Stimulated activated CD4-positive, alpha-beta T cell treated with anti-CD3 and anti-CD28 coated beads, Interleukin-15, amount 100 ng/mL, for 1 hour (primary cell): ENCODE measurements around the gene CCT8L2.
"Not testable (repeated sequence)": the region's sequence is repeated elsewhere in the genome, so short reads cannot be mapped to it uniquely, and the experiment has no call there.

Experiments
- DNase-seq, 2 donors: peaks; one replicate each; pipeline ENCODE4 v3.0.0-alpha.2; 2020; ENCODE audit warnings: low read depth in 1 of 2, low spot score in 1 of 2

The CCT8L2 gene, protein sequence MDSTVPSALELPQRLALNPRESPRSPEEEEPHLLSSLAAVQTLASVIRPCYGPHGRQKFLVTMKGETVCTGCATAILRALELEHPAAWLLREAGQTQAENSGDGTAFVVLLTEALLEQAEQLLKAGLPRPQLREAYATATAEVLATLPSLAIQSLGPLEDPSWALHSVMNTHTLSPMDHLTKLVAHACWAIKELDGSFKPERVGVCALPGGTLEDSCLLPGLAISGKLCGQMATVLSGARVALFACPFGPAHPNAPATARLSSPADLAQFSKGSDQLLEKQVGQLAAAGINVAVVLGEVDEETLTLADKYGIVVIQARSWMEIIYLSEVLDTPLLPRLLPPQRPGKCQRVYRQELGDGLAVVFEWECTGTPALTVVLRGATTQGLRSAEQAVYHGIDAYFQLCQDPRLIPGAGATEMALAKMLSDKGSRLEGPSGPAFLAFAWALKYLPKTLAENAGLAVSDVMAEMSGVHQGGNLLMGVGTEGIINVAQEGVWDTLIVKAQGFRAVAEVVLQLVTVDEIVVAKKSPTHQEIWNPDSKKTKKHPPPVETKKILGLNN

DNA sequence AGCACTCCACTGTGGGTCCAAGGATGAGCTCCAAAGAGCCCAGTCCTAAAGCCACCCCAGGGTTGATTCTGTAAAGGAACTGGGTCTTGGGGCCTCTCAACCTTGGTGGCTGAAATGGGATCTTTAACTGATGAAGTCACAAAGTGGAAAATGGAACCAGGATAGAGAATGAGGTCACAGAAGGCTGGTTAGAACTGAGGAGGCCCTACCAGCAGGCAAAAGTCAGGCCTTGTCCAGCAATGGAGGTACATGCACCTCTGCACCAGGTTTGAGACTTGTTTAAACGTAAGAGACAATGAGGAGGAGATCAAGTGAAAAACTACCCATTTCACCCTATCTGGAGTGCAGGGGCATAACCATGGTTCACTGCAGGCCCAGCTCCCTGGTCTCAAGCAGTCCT is at the start of gene CCT8L2:
Gene CCT8L2, minus strand, starts transcription at position 101 of the 400 bp plus-strand sequence. CDS start 260 bp downstream, outside the sequence.
- not testable (repeated sequence) for DNase-seq

DNA sequence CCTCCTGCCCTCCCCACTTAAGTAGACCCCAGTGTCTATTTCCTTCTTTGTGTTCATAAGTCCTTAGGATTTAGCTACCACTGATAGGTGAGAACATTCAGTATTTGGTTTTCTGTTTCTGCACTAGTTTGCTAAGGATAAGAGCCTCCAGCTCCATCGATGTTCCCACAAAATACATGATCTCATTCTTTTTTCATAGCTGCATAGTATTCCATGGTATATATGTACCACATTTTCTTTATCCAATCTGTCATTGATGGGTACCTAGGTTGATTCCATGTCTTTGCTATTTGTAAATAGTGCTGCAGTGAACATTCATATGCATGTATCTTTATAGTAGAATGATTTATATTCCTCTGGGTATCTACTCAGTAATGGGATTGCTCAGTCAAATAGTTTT is 42.8 kb upstream of the CCT8L2 start:
- not testable (repeated sequence) for DNase-seq

DNA sequence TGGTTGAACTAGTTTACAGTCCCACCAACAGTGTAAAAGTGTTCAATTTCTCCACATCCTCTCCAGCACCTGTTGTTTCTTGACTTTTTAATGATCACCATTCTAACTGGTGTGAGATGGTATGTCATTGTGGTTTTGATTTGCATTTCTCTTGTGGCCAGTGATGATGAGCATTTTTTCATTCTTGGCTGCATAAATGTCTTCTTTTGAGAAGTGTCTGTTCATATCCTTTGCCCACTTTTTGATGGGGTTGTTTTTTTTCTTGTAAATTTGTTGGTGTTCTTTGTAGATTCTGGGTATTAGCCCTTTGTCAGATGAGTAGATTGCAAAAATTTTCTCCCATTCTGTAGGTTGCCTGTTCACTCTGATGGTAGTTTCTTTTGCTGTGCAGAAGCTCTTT is 41.5 kb upstream of the CCT8L2 start:
- DNase-seq, result not testable (repeated sequence)

DNA sequence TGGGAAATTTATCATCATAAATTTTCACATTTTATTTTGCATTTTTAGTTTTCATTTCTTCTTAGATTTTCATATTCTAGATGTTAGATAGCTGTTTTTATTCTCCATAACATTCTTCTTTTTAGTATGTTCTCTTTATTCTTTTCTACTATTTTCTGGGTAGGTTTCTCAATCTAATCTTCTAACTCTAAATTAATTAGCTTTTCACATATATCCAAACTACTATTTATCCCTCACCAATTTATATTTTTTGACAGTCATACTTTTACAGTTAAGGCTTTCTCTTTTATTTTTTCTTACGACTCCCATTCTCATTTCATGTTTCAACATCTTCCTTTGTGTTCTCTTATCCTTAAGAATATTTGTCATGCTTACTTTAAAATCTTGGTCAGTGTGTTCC is 35.9 kb upstream of the CCT8L2 start:
- not testable (repeated sequence) for DNase-seq

DNA sequence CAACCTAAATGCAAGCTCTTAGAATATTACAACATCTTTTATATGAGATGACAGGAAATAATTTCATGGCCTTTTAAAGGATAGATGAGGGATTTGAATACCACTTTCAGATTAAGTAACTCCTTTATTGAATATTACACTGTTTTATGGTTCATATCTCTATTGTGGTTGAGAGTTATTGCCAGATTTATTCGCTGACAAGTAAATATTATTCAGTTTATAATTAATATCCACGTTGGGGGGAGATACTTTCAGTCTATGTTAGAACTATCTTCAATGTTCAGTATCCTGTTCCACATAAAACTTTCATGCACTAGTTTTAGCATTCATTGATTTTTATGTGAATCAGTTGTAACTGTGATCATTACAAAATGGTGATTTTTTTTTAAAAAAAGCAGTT is 32.4 kb upstream of the CCT8L2 start:
- not testable (repeated sequence) for DNase-seq

DNA sequence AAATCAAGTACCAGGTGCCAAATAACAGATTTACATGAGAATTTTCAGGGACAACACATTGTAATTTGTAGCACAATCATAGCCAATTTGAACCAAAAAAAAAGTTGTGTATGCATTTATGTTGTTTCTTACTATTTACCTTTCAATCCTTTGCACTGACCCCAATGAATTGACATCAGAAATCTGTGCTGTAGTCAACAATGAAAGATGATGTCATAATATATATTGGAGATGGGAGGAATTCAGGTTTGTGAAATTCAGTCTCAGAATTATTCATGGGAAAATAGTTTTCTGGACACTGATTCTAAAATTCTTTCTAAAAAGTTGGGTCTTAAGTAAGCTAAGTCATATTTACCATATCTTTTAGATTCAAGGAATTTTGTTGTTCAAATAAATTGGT is 31.0 kb upstream of the CCT8L2 start:
- DNase-seq, result not testable (repeated sequence)

DNA sequence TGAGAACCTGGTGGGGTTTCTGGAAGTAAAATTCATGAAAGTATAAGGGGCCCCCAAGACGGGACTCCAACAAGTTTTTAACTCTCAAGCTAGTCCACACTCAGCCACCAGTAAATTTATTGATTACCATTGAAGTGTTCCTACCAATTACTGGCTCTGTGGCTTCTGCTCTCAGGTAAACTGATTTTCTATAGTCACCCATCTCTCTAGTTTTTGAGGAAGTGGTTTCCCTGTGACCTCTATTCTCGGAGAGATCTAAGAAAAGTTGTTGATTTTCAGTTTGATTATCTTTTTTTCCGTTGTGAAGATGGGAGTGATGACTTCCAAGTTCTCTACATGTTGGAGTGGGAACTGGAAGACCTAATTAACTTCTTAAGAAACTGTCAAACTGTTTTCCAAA is 24.9 kb upstream of the CCT8L2 start:
- not testable (repeated sequence) for DNase-seq

DNA sequence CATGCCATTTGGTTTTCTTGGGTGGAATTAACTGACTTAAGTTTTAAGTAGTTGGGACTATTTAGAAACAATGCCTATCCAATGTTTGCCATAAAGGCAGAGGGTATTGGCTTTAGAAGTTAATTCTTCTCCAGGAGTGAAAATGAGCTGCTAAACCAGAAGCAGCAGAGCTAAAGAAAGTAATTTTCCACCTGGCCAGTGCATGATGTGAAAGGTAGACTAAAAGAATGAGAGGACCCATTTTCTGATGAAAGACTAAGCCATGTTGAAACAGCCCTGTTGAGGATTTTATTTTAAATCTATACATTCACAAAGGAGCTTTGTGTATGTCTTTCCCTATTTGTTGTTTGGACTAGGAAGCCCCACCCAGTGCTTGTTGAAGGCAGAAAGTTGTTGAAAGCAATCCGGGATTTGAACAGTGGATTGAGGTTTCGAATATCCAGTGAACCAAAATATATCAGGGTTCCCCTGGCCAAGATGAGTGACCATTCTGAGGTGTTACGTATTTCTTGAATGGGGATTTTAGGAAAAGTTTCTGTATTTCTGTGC is 23.9 kb upstream of the CCT8L2 start:
- DNase-seq, result not testable (repeated sequence)

DNA sequence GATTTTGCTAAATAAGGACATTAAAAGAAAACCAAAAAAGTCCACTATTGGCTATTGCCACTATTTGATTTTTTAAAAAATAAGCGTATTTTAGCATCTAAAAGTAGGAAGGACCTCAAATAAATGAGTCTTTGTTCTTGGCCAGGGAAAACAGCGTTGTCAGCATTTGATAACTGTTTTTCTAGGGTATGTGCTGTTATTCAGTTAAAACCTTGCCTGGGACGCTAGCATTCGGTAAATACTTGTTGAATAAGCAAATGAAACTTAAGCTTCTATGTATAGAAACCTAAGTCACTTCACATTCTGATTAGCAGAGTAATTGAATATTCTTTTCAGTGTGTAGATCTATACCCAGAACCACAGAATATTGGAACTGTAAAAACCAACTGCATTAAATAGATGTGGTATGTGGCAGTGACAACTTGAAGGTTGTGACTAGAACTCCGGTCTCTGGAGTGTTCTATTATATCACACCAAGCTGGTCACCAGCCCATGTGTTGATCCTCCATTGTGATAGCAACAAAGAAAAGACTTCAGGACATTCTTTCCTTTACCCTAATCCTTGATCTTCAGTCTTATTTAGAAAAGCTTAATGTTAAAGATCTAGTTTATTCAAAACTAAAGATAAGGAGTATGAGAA is 23.1 kb upstream of the CCT8L2 start:
- DNase-seq, result not testable (repeated sequence)

DNA sequence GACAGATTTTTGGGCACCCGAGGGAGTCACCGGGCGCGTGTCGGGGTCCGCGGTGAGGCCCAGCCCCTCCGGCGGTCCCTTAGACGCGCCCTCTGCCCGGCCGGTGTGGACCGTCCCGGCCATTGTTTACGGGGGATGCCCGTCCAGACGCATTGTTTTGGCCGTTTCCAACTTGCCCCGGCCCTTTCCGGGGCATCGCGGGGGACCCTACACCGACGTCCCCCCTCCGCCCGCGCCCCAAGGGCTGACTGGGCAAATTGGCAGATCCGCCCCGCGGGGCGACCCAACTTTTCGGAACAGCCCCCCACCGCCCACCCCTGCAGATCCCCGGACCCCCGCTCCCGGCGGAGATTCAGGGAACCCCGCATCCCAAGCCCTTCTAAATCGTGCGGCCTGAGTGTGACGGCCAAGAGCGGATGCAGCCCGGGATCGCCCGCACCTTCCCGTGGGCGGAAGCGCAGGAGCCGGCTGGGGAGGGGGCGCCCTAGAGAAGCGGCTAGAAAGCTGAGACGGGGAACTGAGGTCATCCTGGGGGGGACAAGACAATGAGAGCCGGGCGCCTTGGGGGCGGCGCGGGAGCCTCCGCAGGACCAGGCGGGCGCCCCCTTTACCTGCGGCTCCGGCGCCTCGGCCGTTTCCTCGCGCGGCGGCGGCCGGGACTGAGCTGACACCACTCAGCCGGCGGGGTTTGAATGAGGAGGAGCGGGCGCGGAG is 17.1 kb upstream of the CCT8L2 start:
- no peak for DNase-seq

DNA sequence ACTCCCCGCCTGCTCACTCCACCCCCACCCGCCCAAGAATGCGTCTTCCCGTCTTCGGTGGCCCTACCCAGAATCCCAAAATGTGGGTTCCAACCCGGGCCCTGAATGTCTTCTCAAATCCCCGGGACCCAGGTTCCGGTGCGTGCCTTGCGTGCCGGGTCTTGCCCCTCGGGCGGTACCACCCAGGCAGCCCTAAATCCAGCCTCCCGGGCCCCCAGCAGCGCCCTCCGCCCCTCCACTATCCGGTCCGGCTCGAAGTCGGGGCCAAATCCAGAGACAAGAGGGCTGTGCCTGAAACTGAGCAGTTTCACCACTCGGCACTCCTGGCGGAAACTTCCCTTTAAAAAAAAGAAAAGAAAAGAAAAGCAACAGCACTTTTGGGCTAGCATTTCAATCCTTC is 16.3 kb upstream of the CCT8L2 start:
- DNase-seq, result no peak

DNA sequence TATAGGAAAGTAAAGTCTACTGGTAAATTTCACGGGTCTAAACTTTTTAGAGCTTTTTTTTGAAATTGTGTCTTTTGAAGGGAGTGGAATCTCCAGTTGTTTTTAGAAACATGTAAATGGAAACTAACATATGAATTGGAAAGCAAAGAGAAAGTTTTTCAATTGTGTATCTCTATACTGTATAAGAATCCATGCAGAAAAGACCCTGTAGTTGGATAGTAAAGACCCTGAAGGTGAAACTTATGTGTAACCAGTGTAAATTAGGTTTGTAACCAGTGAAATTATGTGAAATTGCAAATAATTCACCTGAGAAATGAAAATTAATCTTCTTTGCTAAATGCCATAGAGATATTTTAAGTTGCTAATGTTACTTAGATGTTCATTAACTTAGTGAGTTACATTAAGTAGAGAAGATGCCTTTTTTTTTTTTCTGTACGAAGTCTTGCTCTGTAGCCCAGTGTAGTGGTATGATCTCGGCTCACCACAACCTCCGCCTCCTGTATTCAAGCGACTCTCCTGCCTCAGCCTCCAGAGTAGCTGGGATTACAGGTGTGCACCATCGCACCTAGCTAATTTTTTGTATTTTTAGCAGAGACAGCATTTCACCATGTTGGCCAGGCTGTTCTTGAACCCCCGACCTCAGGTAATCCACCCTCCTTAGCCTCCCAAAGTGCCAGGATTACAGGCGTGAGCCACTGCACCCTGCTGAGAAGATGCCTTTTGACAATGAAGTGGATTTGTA is 11.8 kb upstream of the CCT8L2 start:
- DNase-seq, result not testable (repeated sequence)

DNA sequence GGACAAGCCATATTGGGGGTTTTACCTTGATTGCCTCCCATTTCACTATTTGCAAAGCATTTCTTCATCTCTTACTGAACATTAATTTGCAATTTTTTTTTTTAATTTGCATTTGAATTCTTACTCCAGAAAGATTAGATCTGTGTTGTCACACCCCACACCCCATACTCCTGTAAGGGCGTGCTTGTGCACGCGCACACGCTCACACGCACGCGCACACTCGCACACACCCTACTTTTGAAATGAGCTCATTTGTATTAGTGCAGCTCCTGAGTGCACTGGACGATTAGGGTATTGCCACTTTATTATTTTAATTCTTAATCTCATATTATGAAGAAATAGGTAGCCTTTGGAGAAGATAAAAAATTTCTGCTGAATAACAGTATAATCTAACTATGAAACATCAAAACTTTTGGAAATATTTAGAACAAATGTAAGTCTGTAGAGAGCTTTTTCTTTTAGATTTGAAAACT is 11.2 kb upstream of the CCT8L2 start:
- not testable (repeated sequence) for DNase-seq

DNA sequence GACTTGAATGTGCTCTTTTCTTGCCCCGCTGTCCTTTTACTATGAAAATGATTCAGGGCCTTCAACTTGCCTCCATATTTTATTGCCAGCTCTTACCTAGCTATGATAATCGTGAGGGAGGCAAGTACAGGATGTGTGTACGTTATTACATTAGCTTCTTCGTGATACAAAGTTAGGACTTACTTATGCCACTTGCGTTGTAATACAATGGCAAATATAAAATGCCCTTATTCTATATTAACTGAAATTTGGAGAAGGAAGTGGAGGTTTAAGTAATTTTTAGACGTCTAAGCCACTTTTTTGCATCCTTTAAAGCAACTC is 10.8 kb upstream of the CCT8L2 start:
- no peak for DNase-seq

DNA sequence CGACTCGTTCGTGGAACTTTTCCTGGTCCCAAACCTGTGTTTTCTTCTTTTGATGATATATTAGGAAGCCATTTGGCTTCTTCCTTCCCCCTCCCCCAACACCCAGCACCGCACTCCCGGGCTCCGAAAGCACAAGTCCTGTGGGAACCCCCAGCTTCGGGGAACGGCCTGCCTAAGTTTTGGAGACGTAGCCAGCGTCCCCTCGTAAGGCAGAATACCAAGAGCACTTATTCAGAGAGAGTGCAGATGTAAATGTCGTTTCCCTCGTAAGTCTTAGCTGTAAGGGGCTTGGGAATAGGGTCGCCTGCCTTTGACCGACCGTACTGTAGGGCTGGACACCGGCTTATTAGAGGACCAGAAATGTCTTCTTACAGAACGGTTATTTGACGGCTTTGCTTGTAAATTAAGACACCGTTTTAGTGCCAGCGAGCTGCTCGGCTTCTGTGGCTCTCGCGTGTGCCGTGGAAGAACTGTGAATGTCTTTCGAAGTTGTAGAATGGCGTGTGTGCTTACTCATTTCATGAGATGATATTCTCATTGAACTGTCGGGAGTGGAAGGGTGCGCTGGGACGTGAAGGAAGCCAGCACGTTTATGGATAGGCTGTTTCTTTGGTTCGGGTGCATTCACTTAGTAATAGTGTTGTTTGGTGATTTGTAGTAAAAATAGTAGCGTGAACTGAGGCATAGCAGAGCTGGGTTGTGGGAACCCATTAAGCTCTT is 10.3 kb upstream of the CCT8L2 start:
- not testable (repeated sequence) for DNase-seq

DNA sequence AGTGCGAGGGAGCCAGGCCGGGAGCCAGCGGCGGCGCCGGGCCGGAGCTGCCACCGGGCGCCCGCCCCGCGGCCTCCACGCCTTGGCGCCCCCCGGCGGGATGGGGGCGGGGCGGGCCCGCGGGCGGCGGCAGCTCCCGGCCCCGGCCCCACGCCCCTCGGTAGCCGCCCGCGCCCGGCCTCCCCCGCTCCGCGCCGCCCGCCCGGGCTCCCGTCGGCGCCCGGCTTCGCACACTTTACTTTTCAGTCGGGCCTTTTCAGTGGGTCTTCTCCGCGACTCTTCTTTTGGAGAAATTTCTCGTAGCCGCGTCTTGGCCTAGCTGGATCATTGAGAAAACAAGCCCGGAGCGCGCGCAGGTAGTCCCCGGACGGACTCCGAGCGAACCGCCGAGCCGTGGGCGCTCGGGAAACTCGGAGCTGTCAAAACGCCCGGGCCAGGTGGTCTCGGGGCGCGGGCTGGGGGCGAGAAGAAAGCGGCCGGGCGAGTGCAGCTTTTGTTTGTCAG is 9.7 kb upstream of the CCT8L2 start:
- DNase-seq, result not testable (repeated sequence)

DNA sequence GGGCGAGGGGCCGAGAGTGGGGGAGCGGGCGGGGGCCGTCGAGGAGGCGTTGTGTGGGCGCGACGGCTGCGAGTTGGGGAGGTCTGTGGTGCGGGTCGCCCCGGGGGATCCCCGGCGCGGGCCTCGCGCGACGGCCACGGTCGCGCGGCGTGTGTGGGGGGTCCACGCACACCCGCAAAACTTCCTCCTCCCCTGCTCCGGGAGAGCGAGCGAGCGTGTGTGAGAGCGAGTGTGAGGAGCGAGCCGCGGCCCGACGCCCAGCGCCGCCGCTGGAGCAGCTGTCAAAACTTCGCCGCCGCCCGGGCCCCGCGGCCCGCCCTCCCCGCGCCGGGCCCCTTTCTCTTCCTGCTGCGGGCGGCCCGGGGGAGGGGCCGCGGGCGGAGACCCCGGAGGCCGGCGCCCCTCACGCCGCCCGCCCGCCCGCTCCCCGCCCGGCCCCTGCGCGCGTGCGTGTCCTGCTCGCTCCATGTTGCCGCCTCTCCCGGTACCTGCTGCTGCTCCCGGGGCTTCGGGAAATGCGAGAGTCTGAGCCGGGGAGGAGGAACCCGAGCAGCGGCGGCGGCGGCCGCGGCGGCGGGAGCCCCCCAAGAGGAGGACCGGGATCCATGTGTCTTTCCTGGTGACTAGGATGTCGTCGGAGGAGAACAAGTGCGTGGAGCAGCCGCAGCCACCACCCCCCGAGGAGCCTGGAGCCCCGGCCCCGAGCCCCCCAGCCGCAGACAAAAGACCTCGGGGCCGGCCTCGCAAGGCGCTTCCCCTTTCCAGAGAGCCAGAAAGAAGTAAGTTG is 9.0 kb upstream of the CCT8L2 start:
- no peak for DNase-seq

DNA sequence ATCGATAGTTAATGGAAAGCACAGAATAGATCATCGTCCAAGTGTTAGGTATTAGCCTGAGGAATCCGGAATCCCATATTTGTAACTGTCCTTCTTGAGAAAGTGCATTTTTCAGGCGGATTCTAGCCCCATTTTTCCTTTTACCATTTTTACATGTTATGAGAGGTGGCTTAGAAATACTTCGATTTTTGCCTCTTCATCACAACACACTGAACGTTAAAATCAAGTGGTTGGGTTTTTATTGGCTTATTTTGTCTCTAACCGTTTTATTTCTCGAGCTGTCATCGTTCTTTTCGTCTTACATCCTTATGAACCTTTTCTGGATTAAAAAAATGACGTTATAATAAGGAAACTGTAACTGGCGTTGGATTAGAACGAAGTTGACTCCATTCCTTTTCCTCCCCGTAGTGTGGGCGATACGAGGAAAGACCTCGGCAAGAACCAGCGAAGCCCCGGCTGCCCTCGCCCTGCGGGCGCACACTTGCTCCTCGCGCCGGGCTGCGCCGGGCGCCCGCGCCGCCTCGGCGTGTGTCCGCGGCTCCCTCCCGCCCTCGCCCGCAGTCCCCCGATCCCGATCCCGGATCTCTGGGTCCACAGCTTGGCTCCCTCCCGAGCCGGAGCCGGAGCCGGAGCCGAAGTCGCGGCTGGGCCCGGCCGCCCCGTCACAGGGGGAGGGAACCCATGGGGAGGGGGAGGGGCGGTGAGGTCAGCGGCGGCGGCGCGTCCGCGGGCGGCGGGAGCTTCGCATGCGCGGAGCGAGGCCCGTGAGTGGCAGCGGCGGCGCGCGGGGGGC is 8.2 kb upstream of the CCT8L2 start:
- peak in 1 of 2 donors; percentile 13 for DNase-seq
